ENCODE results near the gene NDEL1.

The NDEL1 gene

GRCh38 chr17:8441690-8442089, 6.0 kb downstream of the NDEL1 start:
- no peak overlapping the region for H3K27ac ChIP-seq (ENCODE audit: low read length)
- H3K27me3 ChIP-seq (ENCODE audit: low read depth, low read length), result no peaks in the 10 kb centered on the region
- H3K4me3 ChIP-seq (ENCODE audit: low read depth in 1 of 2, low read length in 2 of 2), result no peak overlapping the region
- peaks cover 18 to 21% of the 10 kb centered on the region in 2 donors for H3K36me3 ChIP-seq (ENCODE audit: control insufficient read depth in 1 of 2, insufficient read depth in 2 of 2, low read length in 2 of 2)
- H3K9me3 ChIP-seq (ENCODE audit: control insufficient read depth in 1 of 2, low read length in 2 of 2), result no peaks in the 10 kb centered on the region
- H3K4me1 ChIP-seq (ENCODE audit: control insufficient read depth in 1 of 2, insufficient read depth in 2 of 2, low read length in 2 of 2), result peaks cover 0 to 9% of the 10 kb centered on the region in 2 donors

GRCh38 chr17:8442310-8442709, 6.6 kb downstream of the NDEL1 start:
- peaks cover 21 to 24% of the 10 kb centered on the region in 2 donors for H3K36me3 ChIP-seq (ENCODE audit: control insufficient read depth in 1 of 2, insufficient read depth in 2 of 2, low read length in 2 of 2)
- H3K27me3 ChIP-seq (ENCODE audit: low read depth, low read length), result no peaks in the 10 kb centered on the region
- H3K9me3 ChIP-seq (ENCODE audit: control insufficient read depth in 1 of 2, low read length in 2 of 2), result no peaks in the 10 kb centered on the region
- H3K4me3 ChIP-seq (ENCODE audit: low read depth in 1 of 2, low read length in 2 of 2), result no peak overlapping the region
- H3K27ac ChIP-seq (ENCODE audit: low read length), result no peak overlapping the region
- peaks cover 0 to 8% of the 10 kb centered on the region in 2 donors for H3K4me1 ChIP-seq (ENCODE audit: control insufficient read depth in 1 of 2, insufficient read depth in 2 of 2, low read length in 2 of 2)

GRCh38 chr17:8443756-8444155, 8.1 kb downstream of the NDEL1 start:
- H3K36me3 ChIP-seq (ENCODE audit: control insufficient read depth in 1 of 2, insufficient read depth in 2 of 2, low read length in 2 of 2), result peaks cover 30 to 35% of the 10 kb centered on the region in 2 donors
- H3K27ac ChIP-seq (ENCODE audit: low read length), result no peak overlapping the region

GRCh38 chr17:8444494-8444893, 8.8 kb downstream of the NDEL1 start:
- no peaks in the 10 kb centered on the region for H3K27me3 ChIP-seq (ENCODE audit: low read depth, low read length)
- no peaks in the 10 kb centered on the region for H3K4me1 ChIP-seq (ENCODE audit: control insufficient read depth in 1 of 2, insufficient read depth in 2 of 2, low read length in 2 of 2)
- H3K4me3 ChIP-seq (ENCODE audit: low read depth in 1 of 2, low read length in 2 of 2), result no peak overlapping the region
- no peaks in the 10 kb centered on the region for H3K9me3 ChIP-seq (ENCODE audit: control insufficient read depth in 1 of 2, low read length in 2 of 2)
- no peak overlapping the region for H3K27ac ChIP-seq (ENCODE audit: low read length)
- H3K36me3 ChIP-seq (ENCODE audit: control insufficient read depth in 1 of 2, insufficient read depth in 2 of 2, low read length in 2 of 2), result peaks cover 35 to 43% of the 10 kb centered on the region in 2 donors

More at GRCh38 chr17:8443756-8444155, 8.1 kb downstream of the NDEL1 start:
- no peaks in the 10 kb centered on the region for H3K4me1 ChIP-seq (ENCODE audit: control insufficient read depth in 1 of 2, insufficient read depth in 2 of 2, low read length in 2 of 2)
- no peak overlapping the region for H3K4me3 ChIP-seq (ENCODE audit: low read depth in 1 of 2, low read length in 2 of 2)
- H3K9me3 ChIP-seq (ENCODE audit: control insufficient read depth in 1 of 2, low read length in 2 of 2), result no peaks in the 10 kb centered on the region
- H3K27me3 ChIP-seq (ENCODE audit: low read depth, low read length), result no peaks in the 10 kb centered on the region

GRCh38 chr17:8445536-8445935, 9.9 kb downstream of the NDEL1 start:
- Histone ChIP-seq H3K4me3 (ENCODE audit: low read depth in 1 of 2, low read length in 2 of 2) (no peak overlapping the region), H3K27me3 (ENCODE audit: low read depth, low read length) (no peaks in the 10 kb centered on the region), H3K9me3 (ENCODE audit: control insufficient read depth in 1 of 2, low read length in 2 of 2) (no peaks in the 10 kb centered on the region), H3K4me1 (ENCODE audit: control insufficient read depth in 1 of 2, insufficient read depth in 2 of 2, low read length in 2 of 2) (no peaks in the 10 kb centered on the region), H3K27ac (ENCODE audit: low read length) (no peak overlapping the region), H3K36me3 (ENCODE audit: control insufficient read depth in 1 of 2, insufficient read depth in 2 of 2, low read length in 2 of 2) (peaks cover 40 to 48% of the 10 kb centered on the region in 2 donors)

GRCh38 chr17:8447799-8448198, 12.1 kb downstream of the NDEL1 start:
- Histone ChIP-seq H3K9me3 (ENCODE audit: control insufficient read depth in 1 of 2, low read length in 2 of 2) (no peaks in the 10 kb centered on the region), H3K27me3 (ENCODE audit: low read depth, low read length) (no peaks in the 10 kb centered on the region), H3K27ac (ENCODE audit: low read length) (no peak overlapping the region), H3K4me1 (ENCODE audit: control insufficient read depth in 1 of 2, insufficient read depth in 2 of 2, low read length in 2 of 2) (no peaks in the 10 kb centered on the region), H3K4me3 (ENCODE audit: low read depth in 1 of 2, low read length in 2 of 2) (no peak overlapping the region), H3K36me3 (ENCODE audit: control insufficient read depth in 1 of 2, insufficient read depth in 2 of 2, low read length in 2 of 2) (peaks cover 57 to 67% of the 10 kb centered on the region in 2 donors)

GRCh38 chr17:8448310-8448709, 12.6 kb downstream of the NDEL1 start:
- Histone ChIP-seq H3K36me3 (ENCODE audit: control insufficient read depth in 1 of 2, insufficient read depth in 2 of 2, low read length in 2 of 2) (peaks cover 57 to 72% of the 10 kb centered on the region in 2 donors), H3K4me1 (ENCODE audit: control insufficient read depth in 1 of 2, insufficient read depth in 2 of 2, low read length in 2 of 2) (no peaks in the 10 kb centered on the region), H3K27me3 (ENCODE audit: low read depth, low read length) (no peaks in the 10 kb centered on the region), H3K9me3 (ENCODE audit: control insufficient read depth in 1 of 2, low read length in 2 of 2) (no peaks in the 10 kb centered on the region), H3K27ac (ENCODE audit: low read length) (no peak overlapping the region), H3K4me3 (ENCODE audit: low read depth in 1 of 2, low read length in 2 of 2) (no peak overlapping the region)

- H3K9me3 ChIP-seq (ENCODE audit: control insufficient read depth in 1 of 2, low read length in 2 of 2), result no peaks in the 10 kb centered on the region
- H3K27ac ChIP-seq (ENCODE audit: low read length), result no peak overlapping the region
- no peak overlapping the region for H3K4me3 ChIP-seq (ENCODE audit: low read depth in 1 of 2, low read length in 2 of 2)
- no peaks in the 10 kb centered on the region for H3K27me3 ChIP-seq (ENCODE audit: low read depth, low read length)
- peaks cover 57 to 75% of the 10 kb centered on the region in 2 donors for H3K36me3 ChIP-seq (ENCODE audit: control insufficient read depth in 1 of 2, insufficient read depth in 2 of 2, low read length in 2 of 2)
- no peaks in the 10 kb centered on the region for H3K4me1 ChIP-seq (ENCODE audit: control insufficient read depth in 1 of 2, insufficient read depth in 2 of 2, low read length in 2 of 2)
These were observed 16.4 kb downstream of the NDEL1 start for GRCh38 chr17:8451933-8452614.

- Histone ChIP-seq H3K4me1 (ENCODE audit: control insufficient read depth in 1 of 2, insufficient read depth in 2 of 2, low read length in 2 of 2) (no peaks in the 10 kb centered on the region), H3K27me3 (ENCODE audit: low read depth, low read length) (no peaks in the 10 kb centered on the region), H3K9me3 (ENCODE audit: control insufficient read depth in 1 of 2, low read length in 2 of 2) (no peaks in the 10 kb centered on the region), H3K36me3 (ENCODE audit: control insufficient read depth in 1 of 2, insufficient read depth in 2 of 2, low read length in 2 of 2) (peaks cover 64 to 77% of the 10 kb centered on the region in 2 donors), H3K4me3 (ENCODE audit: low read depth in 1 of 2, low read length in 2 of 2) (no peak overlapping the region), H3K27ac (ENCODE audit: low read length) (no peak overlapping the region)
These were observed 17.6 kb downstream of the NDEL1 start for GRCh38 chr17:8453326-8453725.

- Histone ChIP-seq H3K27ac (ENCODE audit: low read length) (no peak overlapping the region), H3K4me1 (ENCODE audit: control insufficient read depth in 1 of 2, insufficient read depth in 2 of 2, low read length in 2 of 2) (no peaks in the 10 kb centered on the region), H3K9me3 (ENCODE audit: control insufficient read depth in 1 of 2, low read length in 2 of 2) (no peaks in the 10 kb centered on the region), H3K4me3 (ENCODE audit: low read depth in 1 of 2, low read length in 2 of 2) (no peak overlapping the region), H3K36me3 (ENCODE audit: control insufficient read depth in 1 of 2, insufficient read depth in 2 of 2, low read length in 2 of 2) (peaks cover 68 to 80% of the 10 kb centered on the region in 2 donors), H3K27me3 (ENCODE audit: low read depth, low read length) (no peaks in the 10 kb centered on the region)
These were observed 20.1 kb downstream of the NDEL1 start for GRCh38 chr17:8455665-8456209.

GRCh38 chr17:8458128-8458527, 22.4 kb downstream of the NDEL1 start:
- no peaks in the 10 kb centered on the region for H3K9me3 ChIP-seq (ENCODE audit: control insufficient read depth in 1 of 2, low read length in 2 of 2)
- H3K27me3 ChIP-seq (ENCODE audit: low read depth, low read length), result no peaks in the 10 kb centered on the region
- H3K4me3 ChIP-seq (ENCODE audit: low read depth in 1 of 2, low read length in 2 of 2), result no peak overlapping the region
- H3K36me3 ChIP-seq (ENCODE audit: control insufficient read depth in 1 of 2, insufficient read depth in 2 of 2, low read length in 2 of 2), result peaks cover 73 to 83% of the 10 kb centered on the region in 2 donors
- H3K27ac ChIP-seq (ENCODE audit: low read length), result no peak overlapping the region
- no peaks in the 10 kb centered on the region for H3K4me1 ChIP-seq (ENCODE audit: control insufficient read depth in 1 of 2, insufficient read depth in 2 of 2, low read length in 2 of 2)

GRCh38 chr17:8459107-8459506, 23.4 kb downstream of the NDEL1 start:
- no peak overlapping the region for H3K4me3 ChIP-seq (ENCODE audit: low read depth in 1 of 2, low read length in 2 of 2)
- H3K36me3 ChIP-seq (ENCODE audit: control insufficient read depth in 1 of 2, insufficient read depth in 2 of 2, low read length in 2 of 2), result peaks cover 82 to 88% of the 10 kb centered on the region in 2 donors
- H3K4me1 ChIP-seq (ENCODE audit: control insufficient read depth in 1 of 2, insufficient read depth in 2 of 2, low read length in 2 of 2), result no peaks in the 10 kb centered on the region
- H3K9me3 ChIP-seq (ENCODE audit: control insufficient read depth in 1 of 2, low read length in 2 of 2), result no peaks in the 10 kb centered on the region
- no peak overlapping the region for H3K27ac ChIP-seq (ENCODE audit: low read length)
- H3K27me3 ChIP-seq (ENCODE audit: low read depth, low read length), result no peaks in the 10 kb centered on the region

All from muscle layer of duodenum (tissue), 2 donors.